Mesenchymal stem cell (in vitro differentiated cells and primary cell): Measurements from ENCODE around the gene TBX3.

Experiments used
- DNase-seq: peaks from one replicate; pipeline ENCODE4 v3.0.0-alpha.2; 2013
- H2AFZ ChIP-seq: one replicate; pipeline ENCODE4 v1.6.1; 2013; ENCODE audit warnings: low read depth, mild to moderate bottlenecking, control low read depth, inconsistent platforms, low read length, moderate library complexity
- H2AK5ac ChIP-seq: 2 replicates; pipeline ENCODE4 v1.6.1; 2013; ENCODE audit warnings: low read length, moderate library complexity, mild to moderate bottlenecking, inconsistent platforms; ENCODE audit not compliant: severe bottlenecking
- H2BK120ac ChIP-seq: one replicate; pipeline ENCODE4 v1.6.1; 2013; ENCODE audit warnings: low read depth, mild to moderate bottlenecking, inconsistent platforms, low read length, moderate library complexity
- H2BK12ac ChIP-seq, 2 experiments: one replicate each; pipeline ENCODE4 v1.6.1; 2013; ENCODE audit warnings: inconsistent platforms in 2 of 2, low read length in 2 of 2, mild to moderate bottlenecking in 2 of 2, moderate library complexity in 2 of 2, control low read depth in 1 of 2
- H2BK15ac ChIP-seq: one replicate; pipeline ENCODE4 v1.6.1; 2013; ENCODE audit warnings: mild to moderate bottlenecking, low read depth, inconsistent platforms; ENCODE audit not compliant: poor library complexity, severe bottlenecking
- H2BK5ac ChIP-seq: 2 replicates; pipeline ENCODE4 v1.6.1; 2013; ENCODE audit warnings: low read depth, mild to moderate bottlenecking, low read length, control low read depth, inconsistent platforms; ENCODE audit not compliant: poor library complexity, severe bottlenecking
- H3K14ac ChIP-seq, 2 experiments: one replicate each; pipeline ENCODE4 v1.6.1; 2013; ENCODE audit warnings: inconsistent platforms in 2 of 2, low read length in 2 of 2, control low read depth in 1 of 2, mild to moderate bottlenecking in 1 of 2, moderate library complexity in 1 of 2
- H3K18ac ChIP-seq, 2 experiments: one replicate each; pipeline ENCODE4 v1.6.1; 2013; ENCODE audit warnings: inconsistent platforms in 2 of 2, low read length in 2 of 2, control low read depth in 1 of 2, low read depth in 1 of 2, mild to moderate bottlenecking in 1 of 2
- H3K23ac ChIP-seq, 2 experiments: one replicate each; pipeline ENCODE4 v1.6.1; 2013; ENCODE audit warnings: inconsistent platforms in 2 of 2, low read length in 2 of 2, mild to moderate bottlenecking in 2 of 2, moderate library complexity in 2 of 2, control low read depth in 1 of 2
- H3K27ac ChIP-seq: 2 replicates; pipeline ENCODE4 v1.5.1; 2013; ENCODE audit warnings: mild to moderate bottlenecking, moderate library complexity, low read length, control low read depth, inconsistent platforms; ENCODE audit not compliant: poor library complexity, severe bottlenecking
- H3K27me3 ChIP-seq, 2 experiments: 2 replicates each; pipeline versions ENCODE4 v1.6.1 to v1.7.0; 2013; ENCODE audit warnings: low read length in 2 of 2, mild to moderate bottlenecking in 2 of 2, moderate library complexity in 2 of 2, control low read depth in 1 of 2, inconsistent platforms in 1 of 2; ENCODE audit not compliant: control insufficient read depth in 1 of 2, insufficient read depth in 1 of 2
- H3K36me3 ChIP-seq, 2 experiments: 2 replicates each; pipeline versions ENCODE4 v1.6.1 to v1.7.0; 2013; ENCODE audit warnings: low read length in 2 of 2, control low read depth in 1 of 2, inconsistent platforms in 1 of 2, low read depth in 1 of 2, mild to moderate bottlenecking in 1 of 2; ENCODE audit not compliant: insufficient read depth in 2 of 2, control insufficient read depth in 1 of 2
- H3K4ac ChIP-seq, 2 experiments: one replicate each; pipeline ENCODE4 v1.6.1; 2013; ENCODE audit warnings: inconsistent platforms in 2 of 2, low read length in 2 of 2, mild to moderate bottlenecking in 2 of 2, moderate library complexity in 2 of 2, control low read depth in 1 of 2, low read depth in 1 of 2
- H3K4me1 ChIP-seq: 2 replicates; pipeline ENCODE4 v1.6.1; 2013; ENCODE audit warnings: low read depth, low read length, control low read depth; ENCODE audit not compliant: control insufficient read depth, insufficient read depth
- H3K4me2 ChIP-seq: 2 replicates; pipeline ENCODE4 v1.6.1; 2013; ENCODE audit warnings: low read length, mild to moderate bottlenecking, inconsistent platforms; ENCODE audit not compliant: poor library complexity, severe bottlenecking
- H3K4me3 ChIP-seq, 2 experiments: 2 replicates each; pipeline versions ENCODE4 v1.5.1 to v1.7.0; 2013; ENCODE audit warnings: low read length in 2 of 2, mild to moderate bottlenecking in 2 of 2, control low read depth in 1 of 2, low read depth in 1 of 2; ENCODE audit not compliant: insufficient read depth in 1 of 2
- H3K79me1 ChIP-seq: replicated peaks from 2 replicates; pipeline ENCODE4 v1.6.1; 2013; ENCODE audit warnings: mild to moderate bottlenecking, control low read depth, low read length, inconsistent platforms; ENCODE audit not compliant: poor library complexity, severe bottlenecking
- H3K9ac ChIP-seq: 2 replicates; pipeline ENCODE4 v1.7.0; 2013; ENCODE audit warnings: mild to moderate bottlenecking, low read length, moderate library complexity
- H3K9me3 ChIP-seq: 2 replicates; pipeline ENCODE4 v1.7.0; 2013; ENCODE audit warnings: mild to moderate bottlenecking, low read length; ENCODE audit not compliant: control insufficient read depth
- H4K8ac ChIP-seq: one replicate; pipeline ENCODE4 v1.6.1; 2013; ENCODE audit warnings: inconsistent platforms, mild to moderate bottlenecking, low read length, moderate library complexity
- H4K91ac ChIP-seq: one replicate; pipeline ENCODE4 v1.6.1; 2013; ENCODE audit warnings: mild to moderate bottlenecking, low read length, inconsistent platforms
- WGBS: methylation state at CpG from one replicate; pipeline ENCODE4 v1.1.7; 2013; ENCODE audit warnings: mixed read lengths; 5-methylcytosine and 5-hydroxymethylcytosine counted together

The TBX3 gene

GRCh38 chr12:114687802-114688201 is 3.8 kb upstream of the TBX3 start:
- Histone ChIP-seq H4K8ac (no peak overlapping the region), H3K4me2 (no peak overlapping the region), H4K91ac (no peak overlapping the region), H3K9me3 (no peaks in the 10 kb centered on the region), H3K4me3 (no peak overlapping the region), H3K79me1 (no peaks in the 10 kb centered on the region), H2AK5ac (no peak overlapping the region), H2BK5ac (no peak overlapping the region), H3K23ac (no peak overlapping the region), H3K27me3 (peaks cover 4 to 93% of the 10 kb centered on the region in 2 experiments), H3K4ac (no peak overlapping the region), H3K14ac (no peak overlapping the region), H3K9ac (no peak overlapping the region), H2BK120ac (no peak overlapping the region), H2BK15ac (no peak overlapping the region), H3K4me1 (peaks cover 22% of the 10 kb centered on the region), H3K27ac (no peak overlapping the region), H3K36me3 (no peaks in the 10 kb centered on the region), H3K18ac (no peak overlapping the region), H2AFZ (no peak overlapping the region), H2BK12ac (no peak overlapping the region)
- WGBS: 40% methylated on average over 12 of the region's 12 CpGs
- DNase-seq: no peak

GRCh38 chr12:114686773-114687500 is 3.0 kb upstream of the TBX3 start:
- H2BK15ac ChIP-seq: peak overlapping the region; percentile 38

GRCh38 chr12:114686426-114686772 is 2.4 kb upstream of the TBX3 start:
- Histone ChIP-seq H3K27ac (no peak overlapping the region), H2AK5ac (no peak overlapping the region), H3K18ac (peak overlapping the region in 1 of 2 experiments; percentile 30), H3K14ac (no peak overlapping the region), H2BK15ac (peak overlapping the region; percentile 41), H3K4ac (no peak overlapping the region), H3K36me3 (no peaks in the 10 kb centered on the region), H3K23ac (no peak overlapping the region), H3K79me1 (no peaks in the 10 kb centered on the region), H2AFZ (no peak overlapping the region), H4K8ac (peak overlapping the region; percentile 66), H2BK12ac (peak overlapping the region; percentile 41 to 70), H2BK5ac (no peak overlapping the region), H2BK120ac (peak overlapping the region; percentile 57), H3K4me2 (no peak overlapping the region), H3K9ac (no peak overlapping the region), H3K4me1 (peaks cover 18% of the 10 kb centered on the region), H3K4me3 (no peak overlapping the region), H3K27me3 (peaks cover 4 to 93% of the 10 kb centered on the region in 2 experiments), H4K91ac (peak overlapping the region; percentile 53), H3K9me3 (no peaks in the 10 kb centered on the region)
- WGBS: 28% methylated on average over 10 of the region's 11 CpGs
- DNase-seq: no peak

More at GRCh38 chr12:114686773-114687500, 3.0 kb upstream of the TBX3 start:
- H3K27ac ChIP-seq: no peak overlapping the region
- no peaks in the 10 kb centered on the region for H3K9me3 ChIP-seq
- peak overlapping the region; percentile 62 for H4K8ac ChIP-seq
- no peak overlapping the region for H2BK5ac ChIP-seq
- H3K18ac ChIP-seq: peak overlapping the region in 1 of 2 experiments; percentile 67
- 13% methylated on average over 38 of the region's 41 CpGs for WGBS
- no peak overlapping the region for H3K4me2 ChIP-seq
- H3K4me1 ChIP-seq: peaks cover 18% of the 10 kb centered on the region
- no peak overlapping the region for H3K9ac ChIP-seq
- H2BK12ac ChIP-seq: peak overlapping the region; percentile 41 to 51
- no peak overlapping the region for H3K4ac ChIP-seq
- peak overlapping the region; percentile 29 for H2AFZ ChIP-seq
- no peak overlapping the region for H3K23ac ChIP-seq
- H2AK5ac ChIP-seq: no peak overlapping the region
- H4K91ac ChIP-seq: peak overlapping the region; percentile 72
- no peaks in the 10 kb centered on the region for H3K79me1 ChIP-seq
- no peak for DNase-seq
- peak overlapping the region; percentile 57 for H2BK120ac ChIP-seq
- H3K27me3 ChIP-seq: peaks cover 4 to 93% of the 10 kb centered on the region in 2 experiments
- H3K4me3 ChIP-seq: no peak overlapping the region
- no peaks in the 10 kb centered on the region for H3K36me3 ChIP-seq
- H3K14ac ChIP-seq: no peak overlapping the region

GRCh38 chr12:114685869-114686268 is 1.9 kb upstream of the TBX3 start:
- no peak overlapping the region for H2BK5ac ChIP-seq
- H3K4ac ChIP-seq: no peak overlapping the region
- no peak overlapping the region for H3K4me3 ChIP-seq
- H3K18ac ChIP-seq: peak overlapping the region in 1 of 2 experiments; percentile 67
- H2AK5ac ChIP-seq: no peak overlapping the region
- no peak overlapping the region for H3K4me2 ChIP-seq
- H2BK12ac ChIP-seq: peak overlapping the region in 1 of 2 experiments; percentile 67
- no peaks in the 10 kb centered on the region for H3K9me3 ChIP-seq
- H3K36me3 ChIP-seq: peaks cover 0 to 4% of the 10 kb centered on the region in 2 experiments
- H3K27me3 ChIP-seq: peaks cover 4 to 91% of the 10 kb centered on the region in 2 experiments
- H4K8ac ChIP-seq: no peak overlapping the region
- peaks cover 18% of the 10 kb centered on the region for H3K4me1 ChIP-seq
- H3K9ac ChIP-seq: peak overlapping the region; percentile 100
- H2AFZ ChIP-seq: no peak overlapping the region
- H3K79me1 ChIP-seq: no peaks in the 10 kb centered on the region
- WGBS: 42% methylated on average over 10 of the region's 17 CpGs
- DNase-seq: no peak
- H4K91ac ChIP-seq: no peak overlapping the region
- H3K14ac ChIP-seq: no peak overlapping the region
- peak overlapping the region; percentile 89 for H2BK120ac ChIP-seq
- H3K27ac ChIP-seq: no peak overlapping the region
- H3K23ac ChIP-seq: peak overlapping the region in 1 of 2 experiments; percentile 35
- H2BK15ac ChIP-seq: no peak overlapping the region
